Central memory CD4-positive, alpha-beta T cell (primary cell): ENCODE data around the gene NBPF15.
A peak's percentile ranks its signal among the peaks of the same experiment; 100 is the strongest.
"Not testable (repeated sequence)": the region's sequence is repeated elsewhere in the genome, so short reads cannot be mapped to it uniquely, and the experiment has no call there.

ENCODE experiments used
- DNase-seq: peaks from one replicate; pipeline ENCODE4 v3.0.0; 2022
- total RNA-seq, 3 experiments: gene quantifications; one replicate each; lab custom pipeline; 2026; lab: John Stamatoyannopoulos, UW

NBPF15 gene
- 23.4 to 136 (median 120) reads per million in 3 experiments for total RNA-seq

DNA sequence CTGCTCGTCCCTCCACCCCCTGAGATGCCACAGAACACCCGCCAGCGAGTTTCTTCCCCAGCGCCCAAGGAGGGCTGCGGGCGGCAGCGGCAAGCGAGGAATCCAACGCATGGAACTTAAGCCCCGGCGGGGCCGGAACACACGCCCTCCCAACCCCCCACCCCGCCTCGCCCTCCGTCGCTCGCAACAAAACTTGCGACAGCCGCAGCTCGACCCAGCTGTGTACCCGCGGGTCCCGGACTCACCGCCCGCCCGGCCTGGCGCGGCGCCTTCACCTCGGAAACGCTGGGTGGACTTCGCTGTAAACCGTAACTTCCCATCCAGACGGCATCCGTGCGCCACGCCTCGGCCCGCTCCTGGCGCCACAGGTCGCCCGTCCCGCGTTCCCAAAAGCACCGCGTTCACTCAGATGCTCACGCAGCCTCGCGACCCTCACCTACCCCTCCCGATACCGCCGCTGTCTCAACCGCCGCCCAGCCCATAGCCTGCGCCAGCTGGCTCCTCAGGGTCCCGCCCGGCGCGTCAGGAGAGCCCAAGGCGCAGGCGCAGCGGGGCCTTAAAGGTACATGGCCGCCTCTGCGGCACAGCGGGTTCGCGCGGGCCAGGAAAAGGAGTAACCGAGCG, at the start of gene NBPF15:
TSS of gene NBPF15 (minus strand) at position 534 of the 624 bp plus-strand sequence. CDS start 21,666 bp downstream, outside the sequence.
- peak; percentile 75 for DNase-seq

- DNase-seq: not testable (repeated sequence)
Measured at GRCh38 chr1:144496429-144496828, 35.0 kb upstream of the NBPF15 start.

DNA sequence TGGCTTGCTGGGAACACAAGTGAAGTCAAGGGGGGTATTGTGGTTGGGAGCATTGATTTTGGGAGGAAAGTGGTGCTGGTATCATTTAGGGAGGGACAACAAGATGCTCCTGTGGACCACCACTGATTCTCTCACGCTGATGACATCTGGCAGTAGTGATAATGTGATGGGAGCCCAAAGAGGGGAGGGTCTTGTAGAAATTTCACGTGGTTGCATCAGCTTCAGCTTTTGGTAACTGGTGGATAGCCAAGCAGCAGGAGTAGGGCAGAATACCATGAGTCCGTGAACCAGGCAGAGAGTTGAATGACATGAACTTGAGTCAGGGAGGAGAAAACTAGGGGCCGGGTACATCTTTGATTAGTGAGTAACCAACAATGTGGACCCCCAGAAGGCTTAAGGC, 32.7 kb upstream of the NBPF15 start:
- not testable (repeated sequence) for DNase-seq

DNA sequence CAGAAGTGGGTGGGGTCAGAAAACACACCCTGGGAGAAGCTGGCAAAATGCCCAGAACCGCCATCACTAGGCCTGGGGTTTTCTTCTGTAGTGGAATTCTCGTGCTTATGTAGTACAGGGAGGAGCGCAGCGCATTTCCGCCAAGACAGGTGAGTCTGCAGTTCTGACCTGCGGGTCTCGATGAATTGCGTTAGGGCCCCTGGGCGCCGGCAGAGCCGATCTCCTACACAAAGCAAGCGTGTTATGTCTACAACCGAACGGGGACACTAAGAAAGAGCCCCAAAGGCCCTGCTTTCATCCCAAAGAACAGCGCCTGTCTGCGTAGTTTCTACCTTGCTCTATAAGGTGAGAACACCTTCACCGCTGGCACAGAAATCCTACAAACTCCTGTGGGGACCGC, 28.9 kb upstream of the NBPF15 start:
- DNase-seq: peak; percentile 12

- not testable (repeated sequence) for DNase-seq
Measured at GRCh38 chr1:144487002-144487401, 25.5 kb upstream of the NBPF15 start.

GRCh38 chr1:144485048-144485993, 23.9 kb upstream of the NBPF15 start:
- DNase-seq: not testable (repeated sequence)

- not testable (repeated sequence) for DNase-seq
Measured at GRCh38 chr1:144473897-144474296, 12.4 kb upstream of the NBPF15 start.

- DNase-seq: not testable (repeated sequence)
Measured at GRCh38 chr1:144471434-144471833, 10.0 kb upstream of the NBPF15 start.

GRCh38 chr1:144461778-144462177, 309 bp upstream of the NBPF15 start:
- not testable (repeated sequence) for DNase-seq

- peak; percentile 36 for DNase-seq
Measured at GRCh38 chr1:144460686-144461085, 783 bp downstream of the NBPF15 start.

GRCh38 chr1:144442402-144442801, 19.1 kb downstream of the NBPF15 start:
- DNase-seq: not testable (repeated sequence)

GRCh38 chr1:144439737-144440136, 21.7 kb downstream of the NBPF15 start:
- DNase-seq: not testable (repeated sequence)

- peak; percentile 71 for DNase-seq
Measured at GRCh38 chr1:144418891-144419694, 42.4 kb downstream of the NBPF15 start.

DNA sequence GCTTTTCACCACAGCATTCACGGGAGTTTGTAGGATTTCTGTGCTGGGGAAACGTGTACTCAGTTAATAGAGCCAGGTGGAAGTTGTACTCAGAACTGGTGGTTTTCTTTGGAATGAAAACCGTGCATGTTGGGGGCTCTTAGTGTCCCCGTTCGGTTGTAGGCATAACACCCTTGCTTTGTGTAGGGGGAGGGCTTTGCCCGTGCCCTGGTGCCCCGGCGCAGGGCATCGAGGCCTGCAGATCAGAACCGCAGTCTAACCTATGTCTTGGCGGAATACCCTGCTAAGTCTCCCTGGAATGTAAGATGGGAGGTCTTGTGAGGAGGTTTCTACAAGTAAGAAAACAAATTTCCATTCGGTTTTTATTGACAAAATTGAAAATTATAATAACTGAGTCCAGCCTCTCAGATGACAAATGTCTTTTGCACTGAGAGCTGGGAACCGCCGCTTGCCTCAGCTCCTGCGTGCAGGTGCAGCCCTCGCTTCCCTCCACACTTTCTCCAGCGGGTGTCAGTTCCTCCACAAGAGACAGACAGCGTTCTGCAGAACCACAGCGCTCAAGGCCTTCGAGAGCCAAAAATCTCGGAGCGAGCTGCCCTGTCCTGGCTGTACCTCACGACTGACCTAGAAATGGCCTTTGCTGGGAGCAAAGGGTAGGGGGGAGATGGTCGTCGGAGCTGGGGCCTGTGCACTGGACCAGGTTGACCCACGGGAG, 47.9 kb downstream of the NBPF15 start:
- peak; percentile 3 for DNase-seq

DNA sequence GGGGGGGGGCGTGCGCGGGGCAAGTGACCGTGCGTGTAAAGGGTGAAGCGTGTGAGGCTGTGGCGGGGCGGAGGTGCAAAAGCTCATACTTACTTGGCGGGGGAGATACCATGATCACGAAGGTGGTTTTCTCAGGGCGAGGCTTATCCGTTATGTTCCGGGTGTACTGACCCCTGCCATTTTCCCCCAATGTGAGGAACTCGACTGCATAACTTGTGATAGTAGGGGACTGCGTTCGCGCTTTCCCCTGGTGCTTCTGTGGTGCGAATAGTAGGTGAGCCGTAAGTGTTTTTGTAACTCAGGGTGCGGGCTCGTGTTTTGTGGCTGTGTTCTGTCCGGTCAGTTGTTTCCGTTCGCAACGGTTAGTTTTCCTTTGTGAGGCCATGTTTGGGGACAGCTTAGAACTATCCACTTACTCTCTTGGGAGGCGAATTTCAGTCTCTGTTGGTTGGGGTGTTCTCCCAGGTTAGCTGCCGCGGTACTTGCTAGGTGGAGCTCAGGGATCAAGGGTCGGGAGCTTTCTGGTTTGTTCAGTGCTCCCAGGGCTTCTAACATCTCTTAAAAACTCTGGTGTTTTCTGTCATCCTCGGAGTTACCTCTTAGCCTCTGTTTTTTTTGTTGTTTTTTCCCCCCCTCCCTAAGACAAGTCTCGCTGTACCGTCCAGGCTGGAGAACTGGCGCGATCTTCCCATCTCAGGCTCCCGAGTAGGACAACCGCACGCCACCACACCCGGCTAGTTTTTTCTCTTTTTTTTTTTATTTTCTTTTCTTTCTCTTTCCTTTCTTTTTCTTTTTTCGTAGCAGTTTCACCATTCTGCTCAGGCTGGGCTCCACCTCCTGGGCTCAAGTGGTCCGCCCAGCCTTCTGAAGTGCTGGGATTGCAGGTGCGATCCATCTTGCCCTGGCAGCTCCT, 48.7 kb downstream of the NBPF15 start:
- DNase-seq: peak; percentile 92

GRCh38 chr1:144412068-144412471, 49.4 kb downstream of the NBPF15 start:
- DNase-seq: peak; percentile 87

GRCh38 chr1:144402807-144403206, 58.7 kb downstream of the NBPF15 start:
- DNase-seq: not testable (repeated sequence)

GRCh38 chr1:144371651-144372050, 89.8 kb downstream of the NBPF15 start:
- DNase-seq: not testable (repeated sequence)
